ENCODE results near the gene RBM8A.

RBM8A gene

GRCh38 chr1:145927063-145927886 lies at the start of gene RBM8A:
TSS of gene RBM8A (minus strand) at chr1:145927484. CDS start at chr1:145927426, 58 bp downstream.
- Histone ChIP-seq H3K9ac (peak within 1 kb of the TSS; percentile 95), H3K4me1 (peaks cover 22% of the 10 kb centered on the region), H4K20me1 (peaks cover 10% of the 10 kb centered on the region; the same call in 1 of the 2 replicates), H3K36me3 (peaks cover 27% of the 10 kb centered on the region), H3K9me3 (no peaks in the 10 kb centered on the region), H3K27me3 (no peaks in the 10 kb centered on the region), H3K4me3 (peak within 1 kb of the TSS; percentile 76), H3K27ac (peak within 1 kb of the TSS; percentile 96), H3K4me2 (peak within 1 kb of the TSS; percentile 94)
- no peak for TF ChIP-seq Cebpa-rat (IDR thresholded peaks at IDR 0.05)

- peak overlapping the region; percentile 75 for H3K4me2 ChIP-seq
- H3K4me1 ChIP-seq, result peaks cover 45% of the 10 kb centered on the region
- no peaks in the 10 kb centered on the region for H3K27me3 ChIP-seq
- peak overlapping the region; percentile 34; the same call in 1 of the 2 replicates for H3K9ac ChIP-seq
- no peak overlapping the region for H3K4me3 ChIP-seq
- H3K9me3 ChIP-seq, result no peaks in the 10 kb centered on the region
- no peaks in the 10 kb centered on the region for H4K20me1 ChIP-seq
- H3K36me3 ChIP-seq, result no peaks in the 10 kb centered on the region
- TF ChIP-seq Cebpa-rat (IDR thresholded peaks at IDR 0.05), result no peak
- peak overlapping the region; percentile 29; the same call in 1 of the 2 replicates for H3K27ac ChIP-seq
Measured at GRCh38 chr1:145977016-145977415, 49.7 kb upstream of the RBM8A start.

GRCh38 chr1:145975216-145975615 lies 47.9 kb upstream of the RBM8A start:
- TF ChIP-seq Cebpa-rat (IDR thresholded peaks at IDR 0.05), result no peak
- Histone ChIP-seq H3K9me3 (no peaks in the 10 kb centered on the region), H3K36me3 (no peaks in the 10 kb centered on the region), H3K4me1 (peaks cover 33% of the 10 kb centered on the region), H3K27me3 (no peaks in the 10 kb centered on the region), H3K9ac (no peak overlapping the region), H3K4me2 (no peak overlapping the region), H3K27ac (no peak overlapping the region), H4K20me1 (no peaks in the 10 kb centered on the region), H3K4me3 (no peak overlapping the region)

- H3K27me3 ChIP-seq, result no peaks in the 10 kb centered on the region
- H3K36me3 ChIP-seq, result no peaks in the 10 kb centered on the region
- H3K4me1 ChIP-seq, result peaks cover 28% of the 10 kb centered on the region
- no peaks in the 10 kb centered on the region for H3K9me3 ChIP-seq
- no peaks in the 10 kb centered on the region for H4K20me1 ChIP-seq
- H3K9ac ChIP-seq, result no peak overlapping the region
- no peak overlapping the region for H3K4me3 ChIP-seq
- no peak overlapping the region for H3K27ac ChIP-seq
- no peak overlapping the region for H3K4me2 ChIP-seq
- no peak for TF ChIP-seq Cebpa-rat (IDR thresholded peaks at IDR 0.05)
Measured at GRCh38 chr1:145974721-145975120, 47.4 kb upstream of the RBM8A start.

- no peak overlapping the region for H3K9ac ChIP-seq
- no peak overlapping the region for H3K27ac ChIP-seq
- H3K4me3 ChIP-seq, result no peak overlapping the region
- no peak for TF ChIP-seq Cebpa-rat (IDR thresholded peaks at IDR 0.05)
- H3K27me3 ChIP-seq, result no peaks in the 10 kb centered on the region
- H3K9me3 ChIP-seq, result peaks cover 2% of the 10 kb centered on the region
- H3K4me2 ChIP-seq, result no peak overlapping the region
- peaks cover 8% of the 10 kb centered on the region for H3K4me1 ChIP-seq
- no peaks in the 10 kb centered on the region for H4K20me1 ChIP-seq
- H3K36me3 ChIP-seq, result peaks cover 1% of the 10 kb centered on the region
Measured at GRCh38 chr1:145972580-145972979, 45.3 kb upstream of the RBM8A start.

GRCh38 chr1:145967288-145967687 lies 40.0 kb upstream of the RBM8A start:
- peaks cover 10% of the 10 kb centered on the region for H3K9me3 ChIP-seq
- peaks cover 7% of the 10 kb centered on the region for H3K36me3 ChIP-seq
- TF ChIP-seq Cebpa-rat (IDR thresholded peaks at IDR 0.05), result no peak

GRCh38 chr1:145965119-145965744 lies 37.9 kb upstream of the RBM8A start:
- no peaks in the 10 kb centered on the region for H4K20me1 ChIP-seq
- H3K36me3 ChIP-seq, result peaks cover 7% of the 10 kb centered on the region
- peak overlapping the region; percentile 73 for H3K4me3 ChIP-seq
- peak overlapping the region; percentile 78 for H3K9ac ChIP-seq
- TF ChIP-seq Cebpa-rat (IDR thresholded peaks at IDR 0.05), result no peak
- H3K9me3 ChIP-seq, result peaks cover 10% of the 10 kb centered on the region
- peak overlapping the region; percentile 99 for H3K4me2 ChIP-seq
- H3K27me3 ChIP-seq, result peaks cover 34% of the 10 kb centered on the region
- peaks cover 42% of the 10 kb centered on the region for H3K4me1 ChIP-seq
- H3K27ac ChIP-seq, result peak overlapping the region; percentile 70; the same call in 1 of the 2 replicates

More at GRCh38 chr1:145967288-145967687, 40.0 kb upstream of the RBM8A start:
- no peak overlapping the region for H3K4me3 ChIP-seq
- no peaks in the 10 kb centered on the region for H4K20me1 ChIP-seq
- H3K9ac ChIP-seq, result no peak overlapping the region
- no peak overlapping the region for H3K4me2 ChIP-seq
- H3K27ac ChIP-seq, result no peak overlapping the region
- peaks cover 28% of the 10 kb centered on the region for H3K4me1 ChIP-seq
- H3K27me3 ChIP-seq, result peaks cover 17% of the 10 kb centered on the region

GRCh38 chr1:145964328-145965118 lies 37.2 kb upstream of the RBM8A start, which contains the start of the genes ANKRD34A and POLR3GL:
TSS of gene ANKRD34A (minus strand) at chr1:145964575. CDS start at chr1:145961759, 2,816 bp downstream.
TSS of gene POLR3GL (plus strand) at chr1:145964690. CDS start at chr1:145974866, 10,176 bp downstream.
- TF ChIP-seq Cebpa-rat (IDR thresholded peaks at IDR 0.05), result no peak
- peak within 1 kb of the TSS; percentile 78 for H3K9ac ChIP-seq
- peak within 1 kb of the TSS; percentile 70 for H3K27ac ChIP-seq

GRCh38 chr1:145963265-145964019 lies 36.2 kb upstream of the RBM8A start:
- Histone ChIP-seq H3K27me3 (peaks cover 34% of the 10 kb centered on the region), H4K20me1 (no peaks in the 10 kb centered on the region), H3K9me3 (peaks cover 10% of the 10 kb centered on the region), H3K4me3 (peak overlapping the region; percentile 79), H3K36me3 (peaks cover 7% of the 10 kb centered on the region), H3K4me2 (peak overlapping the region; percentile 99), H3K9ac (peak overlapping the region; percentile 78), H3K4me1 (peaks cover 60% of the 10 kb centered on the region), H3K27ac (peak overlapping the region; percentile 70)
- no peak for TF ChIP-seq Cebpa-rat (IDR thresholded peaks at IDR 0.05)

More at GRCh38 chr1:145964328-145965118, 37.2 kb upstream of the RBM8A start, which contains the start of the genes ANKRD34A and POLR3GL:
- peaks cover 10% of the 10 kb centered on the region for H3K9me3 ChIP-seq
- H3K4me3 ChIP-seq, result peak within 1 kb of the TSS; percentile 73
- H4K20me1 ChIP-seq, result no peaks in the 10 kb centered on the region
- peaks cover 49% of the 10 kb centered on the region for H3K4me1 ChIP-seq
- peaks cover 7% of the 10 kb centered on the region for H3K36me3 ChIP-seq
- H3K4me2 ChIP-seq, result peak within 1 kb of the TSS; percentile 99
- H3K27me3 ChIP-seq, result peaks cover 34% of the 10 kb centered on the region
